ENCODE results near the gene TAP2.
"Not testable (repeated sequence)": the region's sequence is repeated elsewhere in the genome, so short reads cannot be mapped to it uniquely, and the experiment has no call there.

The TAP2 gene

DNA sequence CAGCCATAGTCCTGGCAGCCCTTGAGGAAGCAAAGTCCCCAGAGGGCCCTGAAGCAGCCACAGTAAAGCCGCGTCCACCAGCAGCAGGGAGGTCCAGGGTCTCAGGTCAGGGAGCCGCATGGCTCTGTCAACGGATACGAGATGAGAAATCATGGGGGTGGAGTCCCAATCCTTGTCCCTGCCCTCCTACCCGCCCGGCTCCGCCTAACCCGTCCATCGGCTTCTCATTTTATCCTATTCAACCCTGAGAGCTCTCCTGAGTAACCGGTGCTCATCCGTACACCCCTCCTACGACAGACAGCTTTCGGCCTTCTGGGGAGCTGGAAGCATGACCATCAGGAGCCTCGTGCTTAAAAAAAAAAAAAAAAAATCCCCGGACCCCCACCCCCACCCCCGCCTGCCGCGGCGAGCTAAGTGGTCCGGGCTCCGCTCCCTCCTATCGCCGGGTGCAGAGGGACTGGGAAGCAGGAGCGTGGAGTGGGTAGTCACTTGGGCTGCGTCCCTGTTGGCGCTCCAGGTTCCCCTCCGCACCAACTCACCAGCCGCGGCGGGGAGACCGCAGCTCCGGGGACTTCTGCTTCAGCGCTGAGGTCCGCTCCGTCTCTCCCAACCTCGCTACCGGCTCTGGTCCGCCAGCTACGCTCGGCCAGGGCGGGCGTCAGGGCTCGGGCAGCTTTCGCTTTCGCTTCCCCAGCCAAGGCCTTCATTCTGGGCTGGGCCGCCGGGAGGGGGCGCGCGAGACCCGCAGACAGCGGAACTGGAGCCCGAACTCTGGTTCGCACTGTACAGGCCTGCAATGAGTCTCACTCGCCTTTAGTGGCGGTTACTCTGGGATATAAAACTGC is at the start of gene TAP2:
Gene TAP2 (minus strand): TSS at position 626 of the 845 bp plus-strand sequence. CDS start 506 bp downstream, at position 120.
- peak; percentile 97 to 98 for DNase-seq (ENCODE audit: low read depth in 1 of 2, low spot score in 1 of 2)

DNA sequence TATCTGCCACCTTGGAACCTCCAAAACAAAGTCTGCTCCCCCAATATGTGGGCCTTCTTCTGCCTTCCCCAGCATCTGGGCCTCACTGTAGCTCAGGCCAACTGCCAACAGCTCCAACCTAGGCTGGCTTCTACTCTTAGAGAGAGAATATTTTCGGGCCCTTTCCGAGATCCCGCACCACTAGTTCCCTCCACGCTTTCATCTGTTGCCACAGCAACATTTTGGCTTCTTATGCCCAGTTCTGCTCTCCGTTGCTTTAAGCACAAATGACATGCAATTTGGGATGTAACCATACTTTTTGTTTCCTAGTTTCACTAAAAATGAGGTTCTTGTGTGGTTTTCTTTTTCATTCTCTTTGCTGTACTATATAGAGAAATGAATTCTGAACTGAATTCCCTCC is 49.1 kb upstream of the TAP2 start:
- no peak for DNase-seq (ENCODE audit: low read depth in 1 of 2, low spot score in 1 of 2)

DNA sequence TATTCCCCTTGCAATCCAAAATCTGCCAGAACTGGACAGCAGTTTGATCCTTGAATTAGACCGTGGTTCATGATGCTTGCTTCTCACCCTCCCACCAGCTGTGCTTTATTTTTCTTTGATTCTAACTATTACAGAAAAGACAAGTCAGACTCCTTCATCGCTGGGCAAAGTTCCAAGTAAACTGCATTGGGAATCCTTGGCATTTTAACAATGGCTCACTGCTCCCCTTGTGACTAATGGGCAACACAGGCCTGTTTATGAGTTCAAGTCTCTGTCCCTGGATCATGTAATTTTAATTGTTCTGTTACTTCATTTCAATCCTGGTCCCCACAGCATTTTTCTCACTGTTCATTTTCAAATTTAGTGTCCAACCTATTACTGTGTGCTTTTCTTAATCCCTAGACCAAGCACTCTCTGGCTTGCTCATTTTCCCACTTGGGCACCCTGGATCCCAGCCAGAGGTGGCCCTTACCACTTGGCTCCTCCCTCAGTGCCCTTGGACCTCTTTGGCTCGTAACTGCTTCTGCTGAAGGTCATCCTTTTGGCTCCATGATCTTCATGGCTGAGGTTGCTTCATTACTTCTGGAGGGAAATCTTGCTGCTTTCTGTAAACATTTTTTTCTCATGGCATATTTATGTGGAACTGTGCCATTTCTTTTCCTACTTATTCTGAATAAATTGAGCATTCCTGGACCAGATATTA is 48.3 kb upstream of the TAP2 start:
- no peak for DNase-seq (ENCODE audit: low read depth in 1 of 2, low spot score in 1 of 2)

DNA sequence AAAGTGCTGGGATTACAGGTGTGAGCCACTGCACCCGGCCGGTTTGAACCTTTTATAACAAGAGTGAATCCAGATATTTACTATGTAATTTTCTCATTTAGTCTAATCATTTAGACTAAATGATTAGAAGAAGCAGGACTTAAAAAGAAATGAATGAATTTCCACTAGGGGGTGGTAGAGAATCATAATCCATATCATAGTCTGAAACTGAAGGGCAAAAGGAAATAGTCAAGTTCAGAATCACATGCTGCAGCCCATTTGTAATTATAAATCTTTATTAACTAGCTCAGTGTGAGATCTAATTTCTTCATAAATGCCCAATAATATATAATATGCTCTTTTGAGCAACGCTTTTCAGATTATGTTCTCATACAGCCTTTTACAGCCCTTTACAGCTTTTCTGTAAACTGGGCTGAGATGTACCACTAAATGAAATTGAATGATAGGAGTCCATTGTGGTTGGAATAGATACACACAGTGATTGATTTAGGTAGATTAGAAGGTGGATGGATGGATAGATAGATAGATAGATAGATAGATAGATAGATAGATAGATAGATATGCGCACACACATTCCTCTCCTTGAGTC is 47.3 kb upstream of the TAP2 start:
- no peak for DNase-seq (ENCODE audit: low read depth in 1 of 2, low spot score in 1 of 2)

DNA sequence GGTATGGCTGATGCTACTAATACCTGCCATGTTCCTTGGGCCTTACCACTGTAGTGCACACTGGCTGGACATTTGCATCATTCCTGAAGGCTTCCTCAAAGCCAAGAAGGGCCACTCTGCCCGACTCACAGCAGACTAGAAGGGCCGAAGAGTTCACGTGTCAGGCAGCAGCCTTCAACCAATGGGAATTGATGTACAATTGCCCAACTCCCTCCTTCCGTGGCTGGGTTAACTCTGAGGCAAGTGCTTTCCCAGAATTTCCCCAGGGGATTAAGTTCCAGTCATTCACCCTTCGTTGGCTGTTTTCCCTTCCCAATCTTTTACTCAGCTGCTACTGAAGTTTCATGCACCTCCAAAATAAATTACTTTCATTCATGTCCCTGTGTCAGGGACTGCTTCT is 45.2 kb upstream of the TAP2 start:
- no peak for DNase-seq (ENCODE audit: low read depth in 1 of 2, low spot score in 1 of 2)

DNA sequence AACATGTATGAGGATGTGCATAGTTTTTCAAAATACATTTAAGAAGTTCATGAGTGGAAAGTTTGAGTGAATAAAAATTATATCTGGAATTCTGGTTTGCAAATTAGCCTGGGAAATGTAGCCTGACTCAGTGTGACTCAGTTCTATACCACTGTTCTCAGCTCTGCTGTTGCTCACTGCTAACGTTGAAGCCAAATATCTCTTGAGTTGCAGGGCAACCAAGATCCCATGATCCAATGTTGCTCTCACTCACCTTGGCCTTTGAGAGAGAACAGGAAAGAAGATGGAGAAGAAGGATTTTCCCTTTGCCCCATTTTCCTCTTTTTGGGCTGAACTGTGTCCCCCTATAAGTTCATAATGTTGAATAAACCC is 44.3 kb upstream of the TAP2 start:
- no peak for DNase-seq (ENCODE audit: low read depth in 1 of 2, low spot score in 1 of 2)

DNA sequence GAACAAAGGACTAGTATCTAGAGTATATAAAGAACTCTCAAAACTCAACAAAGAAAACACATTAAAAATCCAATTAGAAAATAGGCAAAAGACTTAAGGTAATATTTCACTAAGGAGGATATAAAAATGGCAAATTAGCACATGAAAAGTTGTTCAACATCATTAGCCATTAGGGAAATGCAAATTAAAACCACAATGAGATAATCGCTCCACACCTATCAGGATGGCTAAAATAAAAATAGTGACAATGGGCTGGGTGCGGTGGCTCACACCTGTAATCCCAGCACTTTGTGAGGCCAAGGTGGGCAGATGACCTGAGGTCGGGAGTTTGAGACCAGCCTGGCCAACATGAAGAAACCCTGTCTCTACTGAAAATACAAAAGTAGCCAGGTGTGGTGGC is 42.4 kb upstream of the TAP2 start:
- DNase-seq (ENCODE audit: low read depth in 1 of 2, low spot score in 1 of 2), result not testable (repeated sequence)

DNA sequence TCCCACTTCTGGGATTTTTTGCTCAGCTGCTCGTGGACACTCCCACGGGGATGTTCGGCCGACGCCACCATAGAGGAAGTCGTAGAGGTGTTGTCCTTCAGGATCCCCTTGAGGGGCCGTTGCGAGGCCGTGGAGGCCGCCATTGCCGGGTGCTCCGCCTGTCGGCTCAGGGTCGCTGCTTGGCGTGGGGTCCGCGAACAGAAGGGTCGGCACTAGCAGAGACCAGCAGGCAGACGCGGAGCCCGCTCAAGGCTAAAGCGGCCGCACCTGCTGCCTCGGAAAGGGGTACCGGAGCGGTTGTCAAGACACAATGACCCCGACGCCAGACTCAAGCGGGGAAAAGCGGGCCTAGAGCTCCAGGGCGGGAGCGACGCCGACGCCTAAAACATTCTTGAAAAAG is 41.2 kb upstream of the TAP2 start:
- no peak for DNase-seq (ENCODE audit: low read depth in 1 of 2, low spot score in 1 of 2)

DNA sequence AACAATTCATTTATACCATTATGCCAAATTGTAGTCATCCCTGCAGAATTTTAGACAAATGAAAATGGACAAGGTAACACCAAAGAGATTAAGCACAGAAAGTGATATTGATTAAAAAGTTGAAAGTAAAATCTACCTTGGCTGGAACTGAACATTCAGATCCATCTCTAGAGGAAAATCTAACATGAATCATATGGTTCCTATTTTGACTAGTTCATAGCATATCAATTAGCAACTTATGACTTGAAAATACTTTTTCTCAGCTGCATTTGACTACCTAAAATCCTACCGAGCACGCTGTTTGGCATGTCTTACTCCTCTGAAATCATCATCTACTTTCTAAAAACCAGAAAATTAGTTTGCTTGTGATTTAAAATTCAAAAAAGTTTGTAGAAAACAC is 38.1 kb upstream of the TAP2 start:
- no peak for DNase-seq (ENCODE audit: low read depth in 1 of 2, low spot score in 1 of 2)

DNA sequence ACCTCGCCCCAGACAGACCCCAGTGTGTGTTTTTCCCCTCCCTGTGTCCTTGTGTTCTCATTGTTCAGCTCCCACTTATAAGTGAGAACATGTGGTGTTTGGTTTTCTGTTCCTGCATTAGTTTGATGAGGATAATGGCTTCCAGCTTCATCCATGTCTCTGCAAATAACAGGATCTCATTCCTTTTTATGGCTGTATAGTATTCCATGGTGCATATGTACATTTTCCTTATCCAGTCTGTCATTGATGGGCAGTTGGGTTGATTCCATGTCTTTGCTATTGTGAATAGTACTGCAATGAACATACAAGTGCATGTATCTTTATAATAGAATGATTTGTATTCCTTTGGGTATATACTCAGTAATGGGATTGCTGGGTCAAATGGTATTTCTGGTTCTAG is 35.4 kb upstream of the TAP2 start:
- not testable (repeated sequence) for DNase-seq (ENCODE audit: low read depth in 1 of 2, low spot score in 1 of 2)

DNA sequence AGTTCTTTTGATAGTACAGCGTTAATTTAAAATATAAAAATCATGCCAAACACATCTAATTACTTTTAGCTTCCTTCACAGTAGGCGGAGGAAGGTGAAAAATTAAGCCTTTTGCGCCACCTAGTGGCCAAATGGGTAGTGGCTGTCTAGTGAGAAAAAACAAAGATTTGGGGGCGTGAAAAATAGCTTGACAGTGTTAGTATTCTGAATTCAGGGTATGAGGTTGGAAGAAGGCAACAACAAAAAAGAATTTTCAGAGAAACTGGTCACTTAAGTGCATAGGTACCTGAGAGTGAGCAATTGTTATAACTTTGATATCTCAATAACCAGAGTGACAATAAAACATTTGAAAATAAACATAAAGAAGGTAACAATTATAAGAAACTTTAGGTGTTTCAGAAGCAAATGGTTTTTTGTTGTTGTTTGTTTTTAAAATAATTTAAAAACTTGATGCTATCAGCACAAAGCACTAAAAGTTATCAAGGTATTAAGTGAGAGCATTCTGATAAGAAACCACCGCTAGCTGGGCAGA is 29.8 kb upstream of the TAP2 start:
- peak; percentile 74 to 77 for DNase-seq (ENCODE audit: low read depth in 1 of 2, low spot score in 1 of 2)

DNA sequence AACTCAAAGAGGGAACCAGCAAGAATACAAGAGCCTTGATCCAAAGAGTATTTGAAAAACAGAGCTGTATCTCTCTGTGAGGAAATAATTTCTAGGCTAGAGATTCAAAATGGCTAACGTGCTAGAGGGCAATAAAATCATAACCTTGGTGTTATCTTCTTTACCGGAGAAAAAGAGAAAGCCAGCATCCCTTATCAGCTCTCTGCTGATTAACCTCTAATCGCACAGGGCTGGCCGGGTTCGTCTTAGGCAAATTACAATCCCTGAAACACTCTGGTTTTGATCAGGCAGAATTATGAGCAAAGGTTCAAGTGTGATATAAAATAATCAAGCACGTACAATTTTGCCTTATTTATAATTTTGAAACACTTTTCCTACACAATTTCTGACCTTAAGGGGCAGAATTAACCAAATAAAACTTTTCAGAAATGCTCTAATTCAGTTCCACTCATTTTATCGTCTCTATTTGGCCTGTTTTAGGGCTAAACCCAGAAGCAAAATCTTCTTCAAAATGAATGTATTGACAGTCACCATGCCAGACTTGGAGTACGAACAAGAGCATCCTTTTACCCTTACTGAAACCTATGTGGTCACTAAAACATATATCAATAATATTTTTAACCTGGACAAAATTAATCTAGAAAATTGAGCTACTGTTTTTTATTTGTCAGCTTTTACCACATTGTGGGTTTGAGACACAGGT is 29.2 kb upstream of the TAP2 start:
- no peak for DNase-seq (ENCODE audit: low read depth in 1 of 2, low spot score in 1 of 2)

DNA sequence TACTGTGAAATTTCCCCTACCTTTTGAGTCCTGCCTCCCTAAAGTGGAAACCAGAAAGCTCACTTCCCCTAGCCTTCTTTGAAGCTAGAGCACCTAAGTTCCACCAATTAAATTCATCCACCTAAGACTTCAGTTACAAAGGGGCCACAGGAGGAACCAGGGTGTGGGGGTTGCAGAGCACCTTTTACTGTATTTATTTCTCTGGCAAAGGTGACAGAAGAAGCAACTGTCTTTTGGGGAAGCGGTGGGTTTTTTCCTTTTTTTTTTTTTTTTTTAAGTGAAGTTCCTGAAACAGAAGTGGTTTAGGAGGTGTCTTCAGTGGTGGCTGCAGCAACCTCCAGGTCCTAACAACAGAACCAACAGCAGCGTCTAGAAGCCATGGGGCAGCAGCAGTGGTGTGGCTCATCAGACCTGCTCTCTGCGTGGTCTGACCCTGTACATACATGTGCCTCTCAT is 28.5 kb upstream of the TAP2 start:
- no peak for DNase-seq (ENCODE audit: low read depth in 1 of 2, low spot score in 1 of 2)

DNA sequence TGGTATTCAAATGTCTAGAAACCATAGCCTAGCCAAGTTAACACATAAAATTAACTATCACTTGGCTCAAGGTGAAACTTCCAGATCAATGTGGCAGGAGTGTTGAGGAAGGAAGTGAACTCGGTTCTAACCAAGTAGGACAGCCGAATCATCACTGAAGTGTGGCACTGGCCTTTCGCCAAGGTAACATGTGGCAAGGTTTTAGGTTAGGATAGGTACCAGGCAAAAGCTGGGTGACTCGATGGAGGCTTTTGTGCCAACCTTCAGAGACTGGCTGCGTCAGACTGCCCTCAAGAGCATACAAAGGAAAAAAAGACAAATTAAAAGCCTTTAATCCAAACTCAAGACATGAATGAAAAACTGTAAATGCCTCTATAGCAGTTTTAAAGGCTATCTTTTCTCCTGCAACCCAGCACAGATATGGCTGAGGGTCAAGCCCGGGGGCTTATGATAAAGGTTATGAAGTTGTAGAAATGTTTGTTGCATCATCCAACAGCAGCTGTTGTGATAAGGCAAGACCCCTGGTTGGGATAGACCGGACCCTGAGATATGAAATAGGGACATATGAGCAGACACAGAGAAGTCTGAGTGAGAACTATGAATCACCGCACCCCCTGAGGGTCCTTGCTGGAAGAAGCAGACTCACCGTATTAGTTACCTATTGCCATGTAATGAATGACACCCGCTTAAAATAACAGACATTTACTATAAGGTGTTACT is 27.3 kb upstream of the TAP2 start:
- no peak for DNase-seq (ENCODE audit: low read depth in 1 of 2, low spot score in 1 of 2)

DNA sequence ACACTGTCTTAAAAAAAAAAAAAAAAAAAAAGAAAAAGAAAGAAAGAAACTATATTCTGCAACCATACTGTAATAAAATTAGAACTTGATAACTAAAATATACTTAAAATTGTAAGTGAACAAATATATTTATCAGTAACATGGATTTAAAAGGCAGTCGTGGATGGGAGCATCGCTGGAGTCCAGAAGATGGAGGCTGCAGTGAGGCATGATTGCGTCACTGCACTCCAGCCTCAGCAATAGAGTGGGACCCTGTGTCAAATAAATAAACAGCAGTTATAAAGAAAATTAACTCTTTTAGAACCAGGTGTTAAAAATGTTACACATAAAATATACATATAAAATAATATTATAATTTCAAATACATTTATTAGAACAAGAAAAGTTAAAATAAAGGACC is 24.2 kb upstream of the TAP2 start:
- DNase-seq (ENCODE audit: low read depth in 1 of 2, low spot score in 1 of 2), result no peak

DNA sequence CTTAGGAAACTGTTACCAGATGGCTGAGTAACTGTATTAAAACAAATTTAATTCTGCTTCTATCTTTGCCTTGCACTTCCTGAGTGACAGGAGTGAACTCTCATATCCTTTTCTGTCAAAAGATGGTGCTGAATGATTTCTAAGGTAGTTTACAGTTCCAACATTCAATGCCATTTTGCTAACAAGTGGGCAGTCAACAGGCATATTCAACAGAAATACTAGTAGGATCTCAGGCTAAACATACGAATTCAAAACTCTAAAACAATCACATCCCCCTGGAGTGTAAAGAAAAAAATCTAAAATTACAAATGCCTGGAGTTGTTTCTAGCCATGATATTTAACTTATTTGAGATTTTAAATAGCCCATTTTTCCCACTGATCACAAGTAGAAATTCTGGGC is 22.1 kb upstream of the TAP2 start:
- DNase-seq (ENCODE audit: low read depth in 1 of 2, low spot score in 1 of 2), result no peak

DNA sequence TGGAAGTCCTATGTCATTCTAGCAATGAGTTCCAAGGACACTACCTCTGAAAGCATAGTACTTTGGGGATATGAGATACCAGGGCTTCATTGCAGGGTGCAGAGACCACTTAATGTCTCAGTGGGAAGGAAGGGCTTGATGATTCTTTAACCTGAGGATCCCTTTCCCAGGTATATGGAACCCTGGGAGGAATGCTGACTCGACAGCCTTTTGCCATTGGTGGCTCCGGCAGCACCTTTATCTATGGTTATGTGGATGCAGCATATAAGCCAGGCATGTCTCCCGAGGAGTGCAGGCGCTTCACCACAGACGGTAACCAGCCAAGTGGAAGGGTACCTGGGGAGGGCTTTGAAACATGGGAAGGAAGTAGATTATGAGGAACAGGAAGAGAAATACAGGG is 19.7 kb upstream of the TAP2 start:
- no peak for DNase-seq (ENCODE audit: low read depth in 1 of 2, low spot score in 1 of 2)

DNA sequence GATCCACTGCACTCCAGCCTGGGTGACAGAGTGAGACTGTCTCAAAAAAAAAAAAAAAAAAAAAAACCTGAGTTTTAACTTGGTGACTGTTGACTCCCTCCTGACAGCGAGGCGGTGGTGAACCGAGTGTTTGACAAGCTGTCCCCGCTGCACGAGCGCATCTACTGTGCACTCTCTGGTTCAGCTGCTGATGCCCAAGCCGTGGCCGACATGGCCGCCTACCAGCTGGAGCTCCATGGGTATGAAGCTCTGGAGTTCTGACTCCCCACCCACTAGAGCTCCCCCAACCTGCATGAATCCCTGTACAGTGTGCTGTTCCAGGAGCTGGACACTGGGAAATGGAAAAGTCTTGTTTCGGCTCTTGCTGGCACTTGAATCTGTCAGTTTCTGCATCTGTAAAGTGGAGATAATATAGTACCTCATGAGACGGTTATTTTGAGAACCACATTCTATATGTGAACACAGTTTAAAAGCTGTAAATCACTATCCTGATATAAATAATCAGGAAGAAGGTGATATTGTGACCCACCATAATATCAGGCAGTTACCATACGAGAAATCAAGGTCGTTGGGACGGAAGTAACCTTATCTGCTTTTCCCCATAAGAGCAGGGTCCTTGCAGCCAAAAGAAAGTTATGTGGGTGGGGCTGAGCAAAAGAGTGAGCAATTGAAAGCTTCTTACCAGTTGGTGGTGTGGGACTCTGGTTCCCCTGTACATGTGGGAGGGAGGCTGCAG is 18.8 kb upstream of the TAP2 start:
- DNase-seq (ENCODE audit: low read depth in 1 of 2, low spot score in 1 of 2), result no peak

DNA sequence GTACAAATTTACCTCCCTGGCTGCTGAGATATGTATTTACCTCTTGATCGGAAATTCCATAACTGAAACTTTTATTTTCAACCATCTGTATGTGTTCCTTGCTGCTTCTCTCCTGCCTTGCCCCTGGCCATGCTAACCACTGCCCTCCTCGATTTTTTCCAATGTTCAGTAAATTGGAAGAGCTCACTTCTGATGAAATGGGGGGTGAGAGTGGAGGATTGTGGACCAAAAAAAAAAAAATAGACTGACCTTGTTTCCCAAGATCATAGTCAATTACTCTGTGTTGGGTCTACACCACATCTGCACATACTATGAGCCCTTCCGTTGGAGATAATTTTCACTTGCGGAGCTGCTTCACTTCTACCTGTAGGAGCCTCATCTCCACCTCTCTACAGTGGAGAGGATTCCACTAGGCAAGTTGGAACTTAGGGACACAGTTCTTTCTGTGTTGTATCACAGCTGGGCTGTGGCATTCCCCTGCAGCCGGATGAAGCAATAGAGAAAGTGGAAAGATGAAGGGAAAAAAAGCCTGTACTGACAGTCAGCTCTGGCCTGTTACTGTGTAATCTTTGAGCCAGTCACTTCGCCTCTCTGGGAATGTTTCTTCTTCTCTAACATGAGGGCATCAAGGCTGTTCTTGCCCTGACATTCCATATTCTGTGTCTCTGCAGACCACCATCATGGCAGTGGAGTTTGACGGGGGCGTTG is 17.1 kb upstream of the TAP2 start:
- DNase-seq (ENCODE audit: low read depth in 1 of 2, low spot score in 1 of 2), result no peak
